K562 (cell line): ENCODE measurements around the gene TUFM. TPM values are rescaled to one million over a fixed set of nuclear protein-coding genes. Genes with fewer than 3 reads are reported as not detected.

Experiments used
- AFF4 ChIP-seq: sonication (generic); formaldehyde crosslinking; IDR thresholded peaks from 2 replicates; pipeline ENCODE4 v1.8.0; 2023; ENCODE audit warnings: mild to moderate bottlenecking, missing genetic modification reagents
- ASH1L ChIP-seq: fragments of 450-650 bp; IDR thresholded peaks from 2 replicates; pipeline ENCODE4 v1.6.1; 2018; ENCODE audit warnings: borderline replicate concordance, mild to moderate bottlenecking, low read depth; ENCODE audit not compliant: partially characterized antibody
- ATF7 ChIP-seq: fragments of 450-650 bp; IDR thresholded peaks from 2 replicates; pipeline ENCODE4 v1.7.1; 2014; ENCODE audit warnings: mild to moderate bottlenecking, moderate library complexity
- CCNT2 ChIP-seq: IDR thresholded peaks from 2 replicates; pipeline ENCODE4 v1.6.1; 2011; ENCODE audit warnings: borderline replicate concordance, low read depth, mild to moderate bottlenecking, moderate library complexity, mixed read lengths, low read length; ENCODE audit not compliant: insufficient read length; ENCODE audit errors: extremely low read depth
- EHMT2 ChIP-seq: fragments of 450-650 bp; IDR thresholded peaks from 2 replicates; pipeline ENCODE4 v1.6.1; 2018; ENCODE audit warnings: antibody characterized with exemption
- ELK3 ChIP-seq: fragments of 450-650 bp; formaldehyde crosslinking; IDR thresholded peaks from 2 replicates; pipeline ENCODE4 v1.4.0; 2020; ENCODE audit warnings: mild to moderate bottlenecking
- GABPA ChIP-seq: fragments of 200-800 bp; sonication (Bioruptor generic); conservative IDR thresholded peaks from 2 replicates; pipeline ENCODE4 v1.6.1; 2016; ENCODE audit warnings: low read depth, missing genetic modification characterization, missing compliant biosample characterization
- GABPB1 ChIP-seq: sonication (generic); formaldehyde crosslinking; IDR thresholded peaks from 2 replicates; pipeline ENCODE4 v1.8.0; 2022; ENCODE audit warnings: mild to moderate bottlenecking, missing genetic modification reagents
- MAX ChIP-seq: sonication (generic); formaldehyde crosslinking; IDR thresholded peaks from 2 replicates; pipeline ENCODE4 v1.9.0; 2022; ENCODE audit warnings: mild to moderate bottlenecking, missing genetic modification reagents
- MXI1 ChIP-seq: IDR thresholded peaks from 2 replicates; pipeline ENCODE4 v1.6.1; 2011; ENCODE audit warnings: low read depth, mild to moderate bottlenecking, improper control_type of control experiment, low read length
- MYC ChIP-seq, 2 experiments: fragments of 250-450 bp in 1 of 2; sonication (Bioruptor Pico) in 1 of 2; IDR thresholded peaks; 2 replicates each; pipeline versions ENCODE4 v1.5.1 to v1.6.1; 2012 to 2021; ENCODE audit warnings: low read depth in 2 of 2, borderline replicate concordance in 1 of 2, improper control_type of control experiment in 1 of 2, low read length in 1 of 2, mild to moderate bottlenecking in 1 of 2, moderate library complexity in 1 of 2
- USF2 ChIP-seq: sonication (generic); formaldehyde crosslinking; IDR thresholded peaks from 2 replicates; pipeline ENCODE4 v1.5.0; 2020; ENCODE audit warnings: missing genetic modification reagents
- ZNF217 ChIP-seq: sonication (generic); formaldehyde crosslinking; IDR thresholded peaks from 2 replicates; pipeline ENCODE4 v1.8.0; 2022; ENCODE audit warnings: mild to moderate bottlenecking, missing genetic modification reagents
- ZNF282 ChIP-seq: sonication (generic); formaldehyde crosslinking; IDR thresholded peaks from 2 replicates; pipeline ENCODE4 v1.8.1; 2023; ENCODE audit warnings: missing genetic modification reagents
- ZNF699 ChIP-seq: fragments of 250-450 bp; sonication (Bioruptor Pico); IDR thresholded peaks from 2 replicates; pipeline ENCODE4 v1.8.0; 2021; ENCODE audit warnings: mild to moderate bottlenecking, moderate library complexity; ENCODE audit not compliant: insufficient replicate concordance
- ZNF707 ChIP-seq: fragments of 250-450 bp; sonication (Bioruptor Pico); conservative IDR thresholded peaks from 2 replicates; pipeline ENCODE4 v1.8.0; 2022; ENCODE audit warnings: inconsistent platforms, mild to moderate bottlenecking, moderate library complexity
- ZNF77 ChIP-seq: fragments of 250-450 bp; sonication (Bioruptor Pico); IDR thresholded peaks from 2 replicates; pipeline ENCODE4 v1.5.0; 2020
- polyA plus RNA-seq, 8 experiments: library from polyadenylated mRNA; depleted of rRNA in 4 of 8; stranded (reverse) in 5 of 8; unstranded in 3 of 8; fragments of >200 nt; fragmentation: Nextera tagmentation in 2 of 8; fragmentation: Illumina TruSeq in 1 of 8; extraction: Ambion mirVana in 2 of 8; extraction: Trizol in 1 of 8; gene quantifications; 2 replicates each; pipeline versions ENCODE4 v1.2.1 to v1.2.3, GENCODE V29; 2011 to 2014; ENCODE audit warnings: inconsistent platforms in 1 of 8, missing spikeins in 1 of 8
- total RNA-seq, 7 experiments: library from RNA; depleted of rRNA in 6 of 7; stranded (reverse); fragments of >200 nt in 6 of 7; fragmentation: Illumina TruSeq in 2 of 7; extraction: Trizol in 2 of 7; gene quantifications; 2 replicates each; pipeline versions ENCODE4 v1.2.1 to v1.2.3, GENCODE V29; 2011 to 2021; ENCODE audit warnings: low replicate concordance in 1 of 7

The TUFM gene
- total and polyA plus RNA-seq, 9 of the 15 experiments (the other 6 are each of a cell fraction or from before 2014, with no cell fraction given) = 34.1 to 434 (median 256) TPM

GRCh38 chr16:28863929-28864793 lies 18.0 kb upstream of the TUFM start (continued):
- no peak for TF ChIP-seq MXI1
- TF ChIP-seq CCNT2 = peak; percentile 10
- TF ChIP-seq EHMT2 = no peak
- TF ChIP-seq ASH1L = no peak
- peak; percentile 23; the same call in 1 of the 2 replicates for TF ChIP-seq USF2
- TF ChIP-seq ZNF699 = no peak
- no peak for TF ChIP-seq ELK3 (CRISPR knock-in tag)
- no peak for TF ChIP-seq ZNF77 (CRISPR knock-in tag)
- no peak for TF ChIP-seq MAX
- no peak for TF ChIP-seq ZNF217 (CRISPR knock-in tag)
- no peak for TF ChIP-seq MYC (IDR thresholded peaks at IDR 0.05; ENCODE audit: low read depth, low read length)
- no peak for TF ChIP-seq MYC (CRISPR knock-in tag; IDR thresholded peaks at IDR 0.05; ENCODE audit: borderline replicate concordance, low read depth)
- no peak for TF ChIP-seq ZNF707 (CRISPR knock-in tag)
- TF ChIP-seq ATF7 = no peak
- TF ChIP-seq ZNF282 (CRISPR knock-in tag) = 0 out of 2 replicates have a peak, but pooled peaks have one; percentile 19
- peak; percentile 12; the same call in 1 of the 2 replicates for TF ChIP-seq GABPB1 (CRISPR knock-in tag)
- TF ChIP-seq AFF4 = peak; percentile 24; the same call in 1 of the 2 replicates
- no peak for TF ChIP-seq GABPA (tag)
